H9 (cell line): ENCODE measurements around the gene PPFIA4. TPM values are rescaled to one million over a fixed set of nuclear protein-coding genes. Genes with fewer than 3 reads are reported as not detected.

ENCODE experiments used
- DNase-seq: peaks from one replicate; pipeline ENCODE4 v3.0.0-alpha.2; 2017
- H2AFZ ChIP-seq: one replicate; pipeline ENCODE4 v1.6.1; 2013; ENCODE audit warnings: mild to moderate bottlenecking, low read length, control low read depth, moderate library complexity
- H2AK5ac ChIP-seq: 2 replicates; pipeline ENCODE4 v1.6.1; 2013; ENCODE audit warnings: low read length, control low read depth, mixed read lengths; ENCODE audit not compliant: insufficient read length
- H2BK120ac ChIP-seq: one replicate; pipeline ENCODE4 v1.6.1; 2013; ENCODE audit warnings: low read depth, mild to moderate bottlenecking, low read length, control low read depth, inconsistent platforms; ENCODE audit not compliant: poor library complexity, severe bottlenecking
- H2BK12ac ChIP-seq: 2 replicates; pipeline ENCODE4 v1.6.1; 2013; ENCODE audit warnings: low read length, control low read depth, mixed read lengths, low read depth; ENCODE audit not compliant: insufficient read length
- H2BK15ac ChIP-seq: 2 replicates; pipeline ENCODE4 v1.6.1; 2013; ENCODE audit warnings: low read depth, low read length, control low read depth
- H2BK20ac ChIP-seq: one replicate; pipeline ENCODE4 v1.6.1; 2013; ENCODE audit warnings: low read depth, mild to moderate bottlenecking, low read length, control low read depth, inconsistent platforms; ENCODE audit not compliant: poor library complexity, severe bottlenecking
- H2BK5ac ChIP-seq: 2 replicates; pipeline ENCODE4 v1.6.1; 2013; ENCODE audit warnings: low read length, control low read depth, mixed read lengths; ENCODE audit not compliant: insufficient read length
- H3K14ac ChIP-seq: 2 replicates; pipeline ENCODE4 v1.6.1; 2013; ENCODE audit warnings: low read length, control low read depth; ENCODE audit not compliant: insufficient read depth
- H3K18ac ChIP-seq: 2 replicates; pipeline ENCODE4 v1.6.1; 2013; ENCODE audit warnings: low read depth, mild to moderate bottlenecking, mixed read lengths, low read length, control low read depth; ENCODE audit not compliant: insufficient read length
- H3K23ac ChIP-seq: 2 replicates; pipeline ENCODE4 v1.6.1; 2013; ENCODE audit warnings: low read length, control low read depth, mixed read lengths, low read depth; ENCODE audit not compliant: insufficient read length
- H3K23me2 ChIP-seq: 2 replicates; pipeline ENCODE4 v1.6.1; 2013; ENCODE audit warnings: low read depth, mild to moderate bottlenecking, mixed read lengths, low read length, control low read depth; ENCODE audit not compliant: insufficient read length, poor library complexity, severe bottlenecking
- H3K27ac ChIP-seq: 2 replicates; pipeline ENCODE4 v1.5.1; 2013; ENCODE audit warnings: low read length, control low read depth, mixed read lengths, low read depth; ENCODE audit not compliant: insufficient read length
- H3K27me3 ChIP-seq: 2 replicates; pipeline ENCODE4 v1.6.1; 2013; ENCODE audit warnings: low read length, control low read depth, inconsistent platforms; ENCODE audit not compliant: insufficient read depth
- H3K4ac ChIP-seq: 2 replicates; pipeline ENCODE4 v1.6.1; 2013; ENCODE audit warnings: low read depth, mild to moderate bottlenecking, control low read depth, inconsistent platforms, low read length, moderate library complexity
- H3K4me1 ChIP-seq: 2 replicates; pipeline ENCODE4 v1.6.1; 2013; ENCODE audit warnings: low read length, control low read depth, inconsistent platforms; ENCODE audit not compliant: insufficient read depth
- H3K4me2 ChIP-seq: 2 replicates; pipeline ENCODE4 v1.6.1; 2013; ENCODE audit warnings: low read length, control low read depth, mixed read lengths; ENCODE audit not compliant: insufficient read length, insufficient read depth
- H3K56ac ChIP-seq: 2 replicates; pipeline ENCODE4 v1.6.1; 2013; ENCODE audit warnings: low read depth, mild to moderate bottlenecking, mixed read lengths, low read length, control low read depth; ENCODE audit not compliant: insufficient read length
- H3K79me1 ChIP-seq: 2 replicates; pipeline ENCODE4 v1.6.1; 2013; ENCODE audit warnings: low read depth, mild to moderate bottlenecking, moderate library complexity, low read length, control low read depth, inconsistent platforms; ENCODE audit not compliant: insufficient read depth, poor library complexity, severe bottlenecking
- H3K79me2 ChIP-seq: 2 replicates; pipeline ENCODE4 v1.6.1; 2013; ENCODE audit warnings: low read length, control low read depth, inconsistent platforms; ENCODE audit not compliant: insufficient read depth
- H3K9ac ChIP-seq: 2 replicates; pipeline ENCODE4 v1.6.1; 2013; ENCODE audit warnings: low read length, control low read depth, mixed read lengths; ENCODE audit not compliant: insufficient read length; ENCODE audit errors: extremely low read depth
- H3K9me3 ChIP-seq: one replicate; pipeline ENCODE4 v1.6.1; 2013; ENCODE audit warnings: low read depth, low read length, inconsistent platforms; ENCODE audit not compliant: control insufficient read depth
- H3T11ph ChIP-seq: one replicate; pipeline ENCODE4 v1.6.1; 2013; ENCODE audit warnings: mild to moderate bottlenecking, low read length, control low read depth, inconsistent platforms
- H4K20me1 ChIP-seq: one replicate; pipeline ENCODE4 v1.6.1; 2013; ENCODE audit not compliant: control insufficient read depth, insufficient read length, insufficient read depth
- H4K5ac ChIP-seq: 2 replicates; pipeline ENCODE4 v1.6.1; 2013; ENCODE audit warnings: low read depth, mild to moderate bottlenecking, mixed read lengths, low read length, control low read depth; ENCODE audit not compliant: insufficient read length
- H4K8ac ChIP-seq: replicated peaks from 2 replicates; pipeline ENCODE4 v1.6.1; 2013; ENCODE audit warnings: low read length, control low read depth, mixed read lengths, low read depth; ENCODE audit not compliant: insufficient read length
- H4K91ac ChIP-seq: 2 replicates; pipeline ENCODE4 v1.6.1; 2013; ENCODE audit warnings: low read depth, mild to moderate bottlenecking, moderate library complexity, mixed read lengths, low read length, control low read depth; ENCODE audit not compliant: insufficient read length
- H3K27ac Mint-ChIP-seq, 3 experiments: 2 replicates in 2 of 3; 3 replicates in 1 of 3; pipeline ENCODE4 v1.8.0; 2020 to 2021; ENCODE audit warnings: mixed read lengths in 3 of 3, mild to moderate bottlenecking in 1 of 3, moderate library complexity in 1 of 3
- H3K27me3 Mint-ChIP-seq: 2 replicates; pipeline ENCODE4 v1.8.0; 2021; ENCODE audit warnings: low read depth, mild to moderate bottlenecking, moderate library complexity, mixed read lengths
- H3K36me3 Mint-ChIP-seq, 3 experiments: 2 replicates in 2 of 3; 3 replicates in 1 of 3; pipeline ENCODE4 v1.8.0; 2020 to 2021; ENCODE audit warnings: low read depth in 3 of 3, mixed read lengths in 3 of 3; ENCODE audit not compliant: insufficient read depth in 1 of 3
- H3K4me1 Mint-ChIP-seq, 2 experiments: 2 replicates each; pipeline ENCODE4 v1.8.0; 2020; ENCODE audit warnings: mixed read lengths in 2 of 2
- H3K4me3 Mint-ChIP-seq, 2 experiments: 2 replicates in 1 of 2; 3 replicates in 1 of 2; pipeline ENCODE4 v1.8.0; 2020 to 2021; ENCODE audit warnings: mild to moderate bottlenecking in 2 of 2, mixed read lengths in 2 of 2, moderate library complexity in 1 of 2
- H3K9me3 Mint-ChIP-seq, 2 experiments: 2 replicates in 1 of 2; 3 replicates in 1 of 2; pipeline ENCODE4 v1.8.0; 2020; ENCODE audit warnings: mild to moderate bottlenecking in 2 of 2, mixed read lengths in 2 of 2, moderate library complexity in 1 of 2
- CTCF ChIP-seq: fragments of 200-600 bp; sonication (generic); conservative IDR thresholded peaks from 3 replicates; pipeline ENCODE4 v1.8.0; 2021; ENCODE audit warnings: antibody characterized with exemption, mild to moderate bottlenecking
- WGBS: extraction: QIAGEN DNeasy Blood & Tissue Kit; methylation state at CpG from one replicate; pipeline ENCODE4 v1.1.7; 2013; ENCODE audit warnings: missing lambda C conversion rate, low lambda C conversion rate, mixed read lengths; ENCODE audit not compliant: insufficient read length; ENCODE audit errors: extremely low coverage; 5-methylcytosine and 5-hydroxymethylcytosine counted together
- total RNA-seq: library from RNA; stranded (reverse); gene quantifications from 2 replicates; pipeline ENCODE4 v1.2.1, GENCODE V29; 2021

PPFIA4 gene
- total RNA-seq, 1 experiment from 2014 or later: 3.9 TPM

GRCh38 chr1:203038217-203038741 is 12.0 kb downstream of the PPFIA4 start:
- H3K27me3 Mint-ChIP-seq: peaks cover 3% of the 10 kb centered on the region
- Histone ChIP-seq H3K14ac (no peak overlapping the region), H2AFZ (no peak overlapping the region), H4K91ac (no peak overlapping the region), H3K27ac (no peak overlapping the region), H4K5ac (no peak overlapping the region), H3K4ac (no peak overlapping the region), H2BK15ac (no peak overlapping the region; the same call in 1 of the 2 replicates), H3K9ac (no peak overlapping the region), H2BK20ac (no peak overlapping the region), H4K20me1 (no peaks in the 10 kb centered on the region), H3K4me2 (no peak overlapping the region), H3K79me1 (no peaks in the 10 kb centered on the region), H2BK12ac (no peak overlapping the region), H3K9me3 (no peaks in the 10 kb centered on the region), H2BK120ac (no peak overlapping the region), H3K27me3 (no peaks in the 10 kb centered on the region), H3K18ac (no peak overlapping the region), H2AK5ac (no peak overlapping the region), H3K56ac (no peak overlapping the region), H3K23me2 (no peaks in the 10 kb centered on the region), H3K4me1 (peaks cover 7% of the 10 kb centered on the region; the same call in 1 of the 2 replicates), H2BK5ac (no peak overlapping the region), H3K23ac (no peak overlapping the region), H3K79me2 (no peaks in the 10 kb centered on the region), H4K8ac (no peak overlapping the region), H3T11ph (no peak overlapping the region)
- H3K27ac Mint-ChIP-seq: no peak overlapping the region; a peak in 1 of 7 replicates
- no peak for TF ChIP-seq CTCF
- no peaks in the 10 kb centered on the region for H3K9me3 Mint-ChIP-seq
- DNase-seq: peak; percentile 16
- WGBS: no CpG with 5 or more reads among the region's 9 CpGs
- peaks cover 24 to 32% of the 10 kb centered on the region in 2 experiments for H3K4me1 Mint-ChIP-seq
- H3K36me3 Mint-ChIP-seq: peaks cover 1 to 14% (median 2%) of the 10 kb centered on the region in 3 experiments; a peak in 5 of 7 replicates
- H3K4me3 Mint-ChIP-seq: no peak overlapping the region
